Kidney (tissue), 19 donors: Measurements from ENCODE around the gene PDE4DIP. TPM values are rescaled to one million over a fixed set of nuclear protein-coding genes. Genes with fewer than 3 reads are reported as not detected.
"Not testable (repeated sequence)": the region's sequence is repeated elsewhere in the genome, so short reads cannot be mapped to it uniquely, and the experiment has no call there.

Experiments
- DNase-seq, 5 donors: peaks; one replicate each; pipeline ENCODE4 v3.0.0-alpha.2; 2013 to 2020
- FAIRE-seq: peaks from 2 replicates; lab custom pipeline; 2012; peaks lifted over from hg19 to GRCh38; lab: Jason Lieb, UNC
- H3K27ac ChIP-seq, 2 donors: one replicate each; pipeline ENCODE4 v1.7.0; 2013; ENCODE audit warnings: low read depth in 2 of 2, low read length in 2 of 2, inconsistent platforms in 1 of 2
- H3K27me3 ChIP-seq: one replicate; pipeline ENCODE4 v1.7.1; 2013; ENCODE audit warnings: low read length, inconsistent platforms; ENCODE audit not compliant: control insufficient read depth, insufficient read depth
- H3K36me3 ChIP-seq, 3 donors: one replicate each; pipeline versions ENCODE4 v1.7.0 to v1.7.1; 2013; ENCODE audit warnings: low read length in 3 of 3, control low read depth in 1 of 3, inconsistent platforms in 1 of 3; ENCODE audit not compliant: insufficient read depth in 3 of 3, control insufficient read depth in 2 of 3
- H3K4me1 ChIP-seq, 3 donors: one replicate each; pipeline versions ENCODE4 v1.7.0 to v1.7.1; 2013; ENCODE audit warnings: low read length in 3 of 3, inconsistent platforms in 1 of 3, low read depth in 1 of 3; ENCODE audit not compliant: control insufficient read depth in 2 of 3, insufficient read depth in 2 of 3
- H3K4me3 ChIP-seq, 3 donors: one replicate each; pipeline versions ENCODE4 v1.7.0 to v1.8.1; 2013; ENCODE audit warnings: low read length in 3 of 3, control low read depth in 1 of 3, inconsistent platforms in 1 of 3
- H3K9ac ChIP-seq, 3 donors: one replicate each; pipeline versions ENCODE4 v1.7.0 to v1.7.1; 2013; ENCODE audit warnings: low read length in 3 of 3, control low read depth in 1 of 3, inconsistent platforms in 1 of 3
- H3K9me3 ChIP-seq, 3 donors: one replicate each; pipeline versions ENCODE4 v1.7.0 to v1.7.1; 2013; ENCODE audit warnings: low read length in 3 of 3, control low read depth in 1 of 3, inconsistent platforms in 1 of 3; ENCODE audit not compliant: control insufficient read depth in 2 of 3, insufficient read depth in 1 of 3
- intact Hi-C: fragments of 100-400 bp; cut with DNase I; formaldehyde crosslinking; loops from one replicate; pipeline ENCODE4 v1.11.1; 2022
- long read RNA-seq, 10 donors: library from polyadenylated mRNA in 1 of 10; unstranded in 1 of 10; transcript quantifications; one replicate each; pipeline ENCODE4 v2.0.0 and lab custom pipeline, GENCODE V29; 2021 to 2026
- polyA plus RNA-seq: library from polyadenylated mRNA; stranded (reverse); fragments of 350-450 nt; fragmentation: Illumina TruSeq; extraction: RNeasy Lipid Tissue Mini Kit (QIAGEN cat#74804); gene quantifications from one replicate; pipeline ENCODE4 v1.2.3, GENCODE V29; 2014; ENCODE audit warnings: low read depth, low replicate concordance; ENCODE audit not compliant: insufficient read depth
- total RNA-seq: library from RNA; stranded (reverse); fragmentation: NEBNext Ultra II Directional; extraction: Animal tissue kit (Norgen Biotek cat#: 25700); gene quantifications from one replicate; pipeline ENCODE4 v1.2.1, GENCODE V29; 2021
- donor health status: control.
- donor health status: control.
- donor health status: DM: yes; HTN: yes; CAD: no.
- donor health status: Normal renal cell carcinoma (clear cell type).

Gene PDE4DIP
- 148 TPM for total RNA-seq
- polyA plus RNA-seq, result 50.1 TPM
- long read RNA-seq, donor 1, full-length matches to known transcripts, result 1 of 1 reads
- long read RNA-seq, donor 1, partial matches to known transcripts, result 0 of 1 reads
- long read RNA-seq, donor 1, other reads (novel, unspliced or antisense), result 0 of 1 reads
- long read RNA-seq, donor 2, full-length matches to known transcripts, result 1 of 7 reads
- long read RNA-seq, donor 2, partial matches to known transcripts, result 6 of 7 reads
- long read RNA-seq, donor 2, other reads (novel, unspliced or antisense), result 0 of 7 reads
- long read RNA-seq, donor 3, full-length matches to known transcripts, result 6 of 15 reads
- long read RNA-seq, donor 3, partial matches to known transcripts, result 9 of 15 reads
- long read RNA-seq, donor 3, other reads (novel, unspliced or antisense), result 0 of 15 reads
- long read RNA-seq, donor 4, full-length matches to known transcripts, result 6 of 26 reads
- long read RNA-seq, donor 4, partial matches to known transcripts, result 20 of 26 reads
- long read RNA-seq, donor 4, other reads (novel, unspliced or antisense), result 0 of 26 reads
- long read RNA-seq, donor 5, full-length matches to known transcripts, result 1 of 1 reads
- long read RNA-seq, donor 5, partial matches to known transcripts, result 0 of 1 reads
- long read RNA-seq, donor 5, other reads (novel, unspliced or antisense), result 0 of 1 reads
- long read RNA-seq, donor 6, partial matches to known transcripts, result 5 of 5 reads
- long read RNA-seq, donor 6, other reads (novel, unspliced or antisense), result 0 of 5 reads
- long read RNA-seq, donor 7, full-length matches to known transcripts, result 56 of 102 reads
- long read RNA-seq, donor 7, partial matches to known transcripts, result 29 of 102 reads
- long read RNA-seq, donor 7, other reads (novel, unspliced or antisense), result 17 of 102 reads
- long read RNA-seq, donor 8, full-length matches to known transcripts, result 3 of 14 reads
- long read RNA-seq, donor 8, partial matches to known transcripts, result 11 of 14 reads
- long read RNA-seq, donor 8, other reads (novel, unspliced or antisense), result 0 of 14 reads
- long read RNA-seq, donor 9, full-length matches to known transcripts, result 2 of 2 reads
- long read RNA-seq, donor 9, partial matches to known transcripts, result 0 of 2 reads
- long read RNA-seq, donor 9, other reads (novel, unspliced or antisense), result 0 of 2 reads
- long read RNA-seq, donor 10, full-length matches to known transcripts, result 2 of 2 reads
- long read RNA-seq, donor 10, partial matches to known transcripts, result 0 of 2 reads
- long read RNA-seq, donor 10, other reads (novel, unspliced or antisense), result 0 of 2 reads

DNA sequence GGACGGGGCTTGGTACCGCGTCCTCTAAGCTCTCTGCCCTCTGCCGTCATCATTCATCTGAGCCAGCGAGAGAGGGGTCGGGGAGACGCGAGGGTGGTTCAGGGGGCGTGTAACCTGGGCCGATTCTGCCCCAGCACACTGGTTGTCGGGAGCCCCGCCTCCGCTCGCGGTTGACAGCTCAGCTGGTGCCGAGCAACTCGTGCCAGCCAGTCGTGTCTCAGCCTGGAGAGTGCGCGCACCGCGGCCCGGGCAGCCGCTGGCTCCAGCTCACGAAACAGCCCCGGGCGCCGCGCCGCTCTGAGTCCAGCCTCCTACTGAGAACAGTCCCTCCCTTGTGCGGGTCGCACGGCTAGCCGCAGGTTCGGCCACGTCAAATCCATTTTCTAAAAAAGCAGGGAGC lies at the start of gene PDE4DIP:
TSS of gene PDE4DIP (plus strand) at position 209 of the 400 bp plus-strand sequence. CDS start 347 bp downstream, outside the sequence.
- H3K4me3 ChIP-seq, H3K27me3 ChIP-seq, FAIRE-seq, H3K4me1 ChIP-seq, H3K27ac ChIP-seq, H3K9me3 ChIP-seq, intact Hi-C loops, H3K9ac ChIP-seq, H3K36me3 ChIP-seq: not testable (repeated sequence)
- DNase-seq, result peak in 1 of 5 donors; percentile 69

- DNase-seq, H3K9ac ChIP-seq, FAIRE-seq, H3K9me3 ChIP-seq, intact Hi-C loops, H3K4me3 ChIP-seq, H3K4me1 ChIP-seq, H3K27me3 ChIP-seq, H3K36me3 ChIP-seq, H3K27ac ChIP-seq: not testable (repeated sequence)
Observed at GRCh38 chr1:148808268-148808928, 35.8 kb upstream of the PDE4DIP start.

GRCh38 chr1:148808929-148809283 lies 35.3 kb upstream of the PDE4DIP start:
- H3K36me3 ChIP-seq, FAIRE-seq, H3K4me3 ChIP-seq, DNase-seq, H3K9me3 ChIP-seq, intact Hi-C loops, H3K27ac ChIP-seq, H3K4me1 ChIP-seq, H3K9ac ChIP-seq, H3K27me3 ChIP-seq: not testable (repeated sequence)

DNA sequence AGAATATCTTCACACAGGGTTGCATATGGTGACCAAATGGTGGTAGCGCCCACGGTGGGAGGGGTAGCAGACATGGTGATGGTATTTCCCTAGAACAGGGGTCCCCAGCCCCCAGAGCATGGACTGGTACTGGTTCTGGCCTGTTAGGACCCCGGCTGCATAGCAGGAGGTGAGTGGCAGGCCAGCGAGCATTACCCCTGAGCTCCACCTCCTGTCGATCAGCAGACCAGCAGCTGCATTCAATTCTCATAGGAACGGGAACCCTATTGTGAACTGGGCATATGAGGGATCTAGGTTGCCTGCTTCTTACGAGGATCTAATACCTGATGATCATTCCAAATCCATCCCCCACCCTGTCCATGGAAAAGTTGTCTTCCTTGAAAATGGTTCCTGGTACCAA lies 22.0 kb upstream of the PDE4DIP start:
- intact Hi-C loops, H3K27ac ChIP-seq, FAIRE-seq, H3K9ac ChIP-seq, H3K4me3 ChIP-seq, DNase-seq, H3K9me3 ChIP-seq, H3K4me1 ChIP-seq, H3K36me3 ChIP-seq, H3K27me3 ChIP-seq: not testable (repeated sequence)

GRCh38 chr1:148823822-148824221 lies 20.4 kb upstream of the PDE4DIP start:
- H3K9ac ChIP-seq, DNase-seq, H3K4me3 ChIP-seq, H3K27me3 ChIP-seq, H3K9me3 ChIP-seq, H3K27ac ChIP-seq, intact Hi-C loops, H3K4me1 ChIP-seq, H3K36me3 ChIP-seq, FAIRE-seq: not testable (repeated sequence)

- intact Hi-C loops, result not testable (repeated sequence)
Observed at GRCh38 chr1:148825029-148825428, 19.2 kb upstream of the PDE4DIP start.

DNA sequence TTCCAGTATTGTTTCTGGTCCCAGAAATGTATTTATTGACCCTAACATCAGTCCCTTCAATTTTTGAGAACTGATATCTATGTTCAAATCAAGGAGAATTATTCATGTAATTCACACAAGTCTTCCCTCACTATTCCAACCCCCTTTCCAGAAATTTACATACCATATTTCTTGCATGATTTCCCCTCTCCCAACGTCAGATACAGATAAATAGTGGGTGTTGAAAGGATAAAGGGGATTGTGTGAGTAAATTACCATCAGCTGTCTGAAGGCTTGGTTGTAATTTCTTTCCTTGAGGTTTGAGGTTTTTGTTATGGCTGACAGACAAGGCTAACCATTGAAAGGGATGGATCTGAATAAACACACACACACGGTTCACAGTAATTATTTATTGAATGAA lies 15.7 kb upstream of the PDE4DIP start:
- H3K27me3 ChIP-seq, H3K36me3 ChIP-seq, DNase-seq, H3K4me1 ChIP-seq, H3K4me3 ChIP-seq, FAIRE-seq, intact Hi-C loops, H3K9ac ChIP-seq, H3K9me3 ChIP-seq, H3K27ac ChIP-seq: not testable (repeated sequence)

More at GRCh38 chr1:148825029-148825428, 19.2 kb upstream of the PDE4DIP start:
- not testable (repeated sequence) for H3K27me3 ChIP-seq, H3K4me3 ChIP-seq, H3K9ac ChIP-seq, H3K36me3 ChIP-seq, H3K4me1 ChIP-seq, H3K9me3 ChIP-seq, FAIRE-seq, DNase-seq, H3K27ac ChIP-seq
